HG03060 (cell line): ENCODE data around the gene ZMYM2.
"Not testable (repeated sequence)": the region's sequence is repeated elsewhere in the genome, so short reads cannot be mapped to it uniquely, and the experiment has no call there.

Experiments
- ATAC-seq: cut with Tn5 transposase; IDR thresholded peaks from one replicate; pipeline ENCODE4 v1.9.1; 2021; ENCODE audit warnings: low read depth, moderate number of reproducible peaks; ENCODE audit not compliant: unreplicated experiment

The ZMYM2 gene

DNA sequence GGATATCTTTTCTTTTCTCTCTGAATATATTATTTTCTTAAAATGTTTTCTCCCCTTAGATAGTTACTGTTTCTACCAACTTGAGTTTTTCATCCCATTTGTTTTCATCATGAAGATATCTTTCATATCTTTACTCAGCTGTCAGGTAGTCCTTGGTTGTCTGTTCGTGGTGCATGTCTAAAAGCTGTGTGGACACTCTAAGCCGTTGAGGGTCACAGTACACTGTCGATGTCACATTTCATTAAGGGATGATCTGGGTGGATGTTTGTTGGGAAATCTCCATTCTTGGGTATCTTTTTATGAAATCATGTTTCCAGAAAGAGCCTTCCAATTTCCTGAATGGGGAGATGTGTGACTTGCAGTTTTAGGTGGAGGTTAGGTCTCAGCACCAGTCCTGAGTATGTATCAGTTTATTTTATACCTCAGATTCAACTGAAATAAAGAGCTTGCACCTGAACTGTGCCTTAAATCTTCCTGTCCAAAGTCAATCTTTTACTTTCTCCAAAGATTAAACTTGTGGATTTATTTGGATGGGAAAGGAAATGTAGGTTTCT, 23.2 kb downstream of the ZMYM2 start:
- no peak for ATAC-seq

DNA sequence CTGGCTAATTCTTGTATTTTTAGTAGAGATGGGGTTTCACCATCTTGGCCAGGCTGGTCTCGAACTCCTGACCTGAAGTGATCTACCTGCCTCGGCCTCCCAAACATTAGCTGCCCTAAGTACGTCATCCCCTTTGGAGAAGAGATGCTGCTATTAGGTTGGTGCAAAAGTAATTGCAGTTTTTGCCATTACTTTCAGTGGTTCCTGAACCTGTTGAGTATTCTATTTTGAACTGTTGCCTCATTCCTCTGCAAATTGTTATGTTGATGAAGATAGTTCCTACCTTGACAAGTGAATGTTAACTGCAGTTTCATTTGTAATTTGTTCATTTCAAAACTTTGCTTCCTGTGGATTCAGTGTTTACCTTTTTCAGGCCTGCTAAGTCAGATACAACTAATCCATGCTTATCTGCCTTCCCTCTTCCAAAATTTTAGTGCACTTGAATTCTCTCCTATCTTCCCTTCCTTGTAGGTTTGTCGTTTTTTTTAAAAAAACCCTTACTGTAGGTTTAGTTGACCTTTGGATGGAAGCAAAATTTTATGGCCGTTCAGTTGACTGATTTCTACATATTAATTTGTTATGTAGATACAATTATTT, 24.0 kb downstream of the ZMYM2 start:
- ATAC-seq = no peak

DNA sequence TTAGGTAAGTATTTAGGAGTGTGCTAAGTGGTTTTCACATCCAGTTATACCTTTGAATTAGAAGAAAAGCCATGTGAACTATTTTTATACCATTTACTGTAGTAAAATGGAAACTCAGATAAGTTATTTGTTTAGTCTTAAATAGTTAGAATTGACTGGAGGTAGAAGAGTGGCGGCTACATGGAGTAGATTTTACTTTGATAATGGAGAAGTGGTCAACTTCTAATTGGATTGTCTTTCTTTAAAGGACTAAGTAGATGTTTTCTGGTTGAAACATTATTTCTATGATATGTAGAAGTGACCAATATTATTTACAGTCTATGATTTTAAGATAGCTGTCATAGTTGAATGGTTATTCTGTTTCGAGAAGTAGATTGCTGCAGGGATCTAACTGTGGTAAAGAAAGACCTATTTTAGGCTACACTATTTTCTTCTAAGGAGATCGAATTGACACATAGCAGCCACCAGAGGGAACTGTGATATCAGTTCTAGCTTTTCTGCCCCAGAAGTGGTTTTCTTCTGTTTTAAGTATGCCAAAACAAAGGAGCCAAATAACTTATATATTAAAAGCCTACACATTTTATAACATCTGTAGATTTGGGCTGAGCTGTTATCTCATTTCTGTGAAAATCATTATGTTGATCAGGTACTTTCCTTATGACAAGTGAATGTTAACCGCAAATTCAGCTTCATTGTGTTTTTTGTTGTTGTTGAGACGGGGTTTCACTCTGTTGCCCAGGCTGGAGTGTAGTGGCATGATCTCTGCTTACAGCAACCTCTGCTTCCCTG, 26.1 kb downstream of the ZMYM2 start:
- ATAC-seq = peak; percentile 67

DNA sequence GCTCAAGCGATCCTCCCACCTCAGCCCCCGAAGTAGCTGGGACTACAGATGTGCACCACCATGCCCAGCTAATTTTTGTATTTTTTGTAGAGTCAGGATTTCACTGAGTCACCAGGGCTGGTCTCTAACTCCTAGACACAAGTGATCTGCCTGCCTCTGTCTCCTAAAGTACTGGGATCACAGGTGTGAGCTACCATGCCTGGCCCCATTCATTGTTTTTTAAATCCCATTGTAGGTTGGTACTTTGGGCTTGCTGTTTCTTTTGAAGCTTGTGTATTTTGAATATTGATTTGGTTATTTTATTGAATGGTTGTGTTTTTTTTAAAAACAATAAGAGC, 26.7 kb downstream of the ZMYM2 start:
- no peak for ATAC-seq

DNA sequence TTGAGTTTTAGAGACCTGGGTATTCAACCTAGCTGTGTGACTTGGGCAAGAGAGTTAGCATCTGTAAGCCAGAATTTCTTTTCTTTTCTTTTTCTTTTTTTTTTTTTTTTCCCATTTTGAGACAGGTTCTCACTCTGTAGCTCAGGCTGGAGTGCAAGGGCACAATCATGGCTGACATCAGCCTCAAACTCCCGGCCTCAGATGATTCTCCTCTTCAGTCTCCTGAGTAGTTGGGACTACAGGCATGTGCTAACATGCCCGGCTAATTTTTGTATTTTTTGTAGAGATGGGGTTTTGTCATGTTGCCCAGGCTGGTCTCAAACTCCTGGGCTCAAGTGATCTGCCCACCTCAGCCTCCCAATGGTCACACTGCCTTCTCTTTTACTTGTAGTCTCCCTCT, 33.0 kb downstream of the ZMYM2 start:
- no peak for ATAC-seq

DNA sequence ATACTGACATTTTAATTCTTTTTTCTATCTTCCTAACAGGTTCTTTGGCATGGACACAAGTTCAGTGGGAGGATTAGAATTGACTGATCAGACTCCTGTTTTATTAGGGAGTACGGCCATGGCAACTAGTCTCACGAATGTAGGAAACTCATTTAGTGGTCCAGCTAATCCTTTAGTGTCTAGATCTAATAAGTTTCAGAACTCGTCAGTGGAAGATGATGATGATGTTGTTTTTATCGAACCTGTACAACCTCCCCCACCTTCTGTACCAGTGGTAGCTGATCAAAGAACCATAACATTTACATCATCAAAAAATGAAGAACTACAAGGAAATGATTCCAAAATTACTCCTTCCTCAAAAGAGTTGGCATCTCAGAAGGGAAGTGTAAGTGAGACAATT, 34.5 kb downstream of the ZMYM2 start:
- ATAC-seq = no peak

DNA sequence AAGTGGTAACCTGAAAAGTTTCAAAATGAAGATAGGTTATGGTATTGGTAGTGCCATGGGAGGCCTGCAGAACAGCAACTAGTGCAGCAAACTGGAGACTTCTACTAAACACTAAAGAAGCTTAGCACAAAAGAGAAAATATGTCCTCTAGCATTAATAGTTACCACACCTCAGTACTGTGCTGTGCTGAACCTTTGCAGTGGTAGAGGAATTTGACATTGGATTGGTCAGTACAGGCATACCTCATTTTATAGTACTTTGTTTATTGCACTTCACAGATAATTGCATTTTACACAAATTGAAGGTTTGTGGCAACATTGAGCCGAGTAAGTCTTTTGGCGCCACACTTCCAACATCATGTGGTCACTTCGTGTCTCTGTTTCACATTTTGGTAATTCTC, 40.4 kb downstream of the ZMYM2 start:
- no peak for ATAC-seq

DNA sequence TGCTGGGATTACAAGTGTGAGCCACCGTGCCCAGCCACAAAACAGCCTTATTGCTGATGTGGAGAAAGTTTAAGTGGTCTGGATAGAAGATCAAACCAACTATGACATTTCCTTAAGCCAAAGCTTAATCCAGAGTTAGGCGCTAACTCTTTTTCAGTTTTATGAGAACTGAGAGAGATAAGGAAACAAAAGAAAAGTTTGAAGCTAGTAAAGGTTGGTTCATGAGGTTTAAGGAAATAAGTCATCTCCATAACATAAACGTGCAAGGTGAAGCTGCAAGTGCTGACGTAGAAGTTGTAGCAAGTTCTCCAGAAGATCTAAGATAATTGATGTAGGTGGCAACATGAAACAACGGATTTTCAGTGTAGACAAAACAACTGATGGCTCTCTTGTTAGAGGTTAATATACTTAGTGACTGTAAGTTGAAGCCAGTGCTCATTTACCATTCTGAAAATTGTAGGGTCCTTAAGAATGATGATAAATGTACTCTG, 41.6 kb downstream of the ZMYM2 start:
- ATAC-seq = no peak

DNA sequence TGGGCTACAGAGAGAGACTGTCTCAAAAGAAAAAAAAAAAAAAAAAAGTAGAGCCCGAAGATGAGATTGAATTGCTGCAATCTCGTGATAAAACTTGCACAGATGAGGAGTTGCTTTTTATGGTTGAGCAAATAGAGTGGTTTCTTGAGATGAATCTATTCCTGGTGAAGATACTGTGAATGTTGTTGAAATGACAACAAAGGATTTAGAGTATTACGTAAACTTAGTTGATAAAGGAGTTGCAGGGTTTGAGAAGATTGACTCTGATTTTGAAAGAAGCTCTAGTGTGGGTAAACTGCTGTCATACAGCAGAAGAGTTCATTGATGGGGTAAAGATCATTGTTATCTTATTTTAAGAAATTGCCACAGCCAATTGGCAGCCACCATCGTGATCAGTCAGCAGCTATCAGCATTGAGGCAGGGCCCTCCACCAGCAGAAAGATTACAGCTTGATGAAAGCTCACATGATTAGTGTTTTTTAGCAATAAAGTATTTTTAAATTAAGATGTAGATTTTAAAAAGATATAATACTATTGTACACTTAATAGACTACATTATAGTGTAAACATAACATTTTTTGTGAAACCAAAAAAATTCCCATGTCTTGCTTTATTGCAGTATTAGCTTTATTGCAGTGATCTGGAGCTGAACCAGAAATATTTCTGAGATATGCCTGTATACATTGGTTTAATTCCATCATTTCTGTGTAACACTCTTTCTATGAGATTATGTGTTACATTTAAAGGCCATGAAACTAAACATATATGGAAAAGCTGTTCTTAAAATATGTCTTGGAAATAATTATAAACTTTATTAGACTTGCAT, 43.1 kb downstream of the ZMYM2 start:
- ATAC-seq = no peak

DNA sequence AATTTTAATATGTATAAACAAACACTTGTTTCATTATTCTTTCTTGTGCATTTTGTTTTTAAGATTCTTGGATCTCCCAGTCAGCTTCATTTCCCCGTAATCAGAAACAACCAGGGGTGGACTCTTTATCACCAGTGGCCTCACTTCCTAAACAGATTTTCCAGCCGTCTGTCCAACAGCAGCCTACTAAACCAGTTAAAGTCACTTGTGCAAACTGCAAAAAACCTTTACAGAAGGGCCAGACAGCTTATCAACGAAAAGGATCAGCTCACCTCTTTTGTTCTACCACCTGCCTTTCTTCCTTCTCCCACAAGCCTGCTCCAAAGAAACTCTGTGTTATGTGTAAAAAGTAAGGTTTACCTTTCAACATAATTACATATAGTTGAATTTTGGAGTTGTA, 44.3 kb downstream of the ZMYM2 start:
- no peak for ATAC-seq

DNA sequence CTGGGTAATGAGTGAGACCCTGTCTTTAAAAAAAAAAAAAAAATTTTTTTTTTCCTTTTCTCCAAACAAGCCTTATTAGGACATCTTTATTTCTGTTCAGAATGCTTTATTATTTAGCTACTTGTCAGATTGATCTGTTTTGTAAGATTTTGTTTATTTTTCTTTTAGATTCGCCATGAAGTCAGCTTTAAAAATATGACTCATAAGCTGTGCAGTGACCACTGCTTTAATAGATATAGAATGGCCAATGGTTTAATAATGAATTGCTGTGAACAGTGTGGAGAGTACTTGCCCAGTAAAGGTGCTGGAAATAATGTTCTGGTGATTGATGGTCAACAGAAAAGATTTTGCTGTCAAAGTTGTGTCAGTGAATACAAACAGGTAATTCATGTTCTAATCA, 47.7 kb downstream of the ZMYM2 start:
- no peak for ATAC-seq

DNA sequence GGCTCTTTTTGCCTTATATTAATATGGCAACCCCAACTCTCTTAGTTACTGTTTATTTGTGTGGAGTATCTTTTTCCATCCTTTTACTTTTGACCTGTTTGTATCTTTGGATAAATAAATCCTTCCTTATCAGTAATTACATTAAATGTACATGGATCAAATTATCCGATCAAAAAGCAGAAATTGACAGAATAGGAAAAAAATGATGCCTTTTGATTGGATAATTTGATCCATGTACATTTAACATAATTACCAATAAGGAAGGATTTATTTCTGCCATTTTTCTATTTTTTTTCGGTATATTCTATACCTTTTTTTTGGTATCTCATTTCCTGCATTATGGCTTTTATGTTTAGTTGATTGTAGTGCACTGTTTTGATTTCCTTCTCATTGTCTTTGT, 57.2 kb downstream of the ZMYM2 start:
- ATAC-seq = no peak

DNA sequence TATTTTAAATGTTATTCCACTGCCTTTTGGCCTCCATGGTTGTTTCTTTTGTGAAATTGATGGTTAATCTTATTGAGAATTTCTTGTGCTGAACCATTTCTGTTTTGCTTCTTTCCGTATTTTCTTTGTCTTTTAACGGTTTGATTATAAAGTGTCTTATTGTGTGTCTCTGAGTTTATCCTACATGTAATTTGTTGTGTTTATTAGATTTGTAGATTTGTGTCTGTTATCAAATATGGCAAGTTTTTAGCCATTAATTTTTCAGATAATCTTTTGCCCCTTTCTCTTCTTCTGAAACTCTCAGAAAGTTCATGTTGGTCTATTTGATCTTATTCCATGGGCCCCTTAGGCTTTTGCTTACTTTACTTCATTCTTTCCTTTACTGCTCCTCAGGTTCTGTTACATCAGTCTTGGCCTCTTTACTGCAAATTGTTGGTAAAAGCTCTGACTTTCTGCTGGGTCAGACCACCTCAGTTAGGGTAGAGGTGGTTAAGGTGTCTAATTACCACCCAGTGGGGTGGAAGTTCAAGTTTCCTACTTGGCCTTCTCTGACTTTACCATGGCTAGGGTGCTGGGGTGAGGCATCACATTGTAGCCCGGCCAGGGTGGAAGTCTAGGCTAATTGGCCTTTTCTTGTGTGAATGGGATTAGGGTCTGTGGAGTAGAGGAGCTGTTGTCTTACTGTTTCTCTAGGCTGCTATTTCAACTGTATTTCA, 58.3 kb downstream of the ZMYM2 start:
- ATAC-seq = no peak

DNA sequence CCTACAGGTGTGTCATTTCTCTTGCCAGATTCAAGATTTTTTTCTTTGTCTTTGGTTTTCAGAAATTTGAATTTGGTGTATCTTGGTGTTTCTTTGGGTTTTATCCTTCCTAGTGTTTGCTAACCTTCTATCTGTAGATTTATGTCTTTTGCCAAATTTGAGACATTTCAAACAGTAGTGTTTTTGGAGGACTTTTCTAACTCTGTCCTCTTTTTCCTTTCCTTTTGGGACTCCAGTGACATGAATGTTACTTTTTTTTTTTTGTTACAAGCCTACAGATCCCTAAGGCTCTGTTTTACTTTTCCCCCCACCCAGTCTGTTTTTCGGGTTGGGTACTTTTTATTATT, 58.8 kb downstream of the ZMYM2 start:
- no peak for ATAC-seq

DNA sequence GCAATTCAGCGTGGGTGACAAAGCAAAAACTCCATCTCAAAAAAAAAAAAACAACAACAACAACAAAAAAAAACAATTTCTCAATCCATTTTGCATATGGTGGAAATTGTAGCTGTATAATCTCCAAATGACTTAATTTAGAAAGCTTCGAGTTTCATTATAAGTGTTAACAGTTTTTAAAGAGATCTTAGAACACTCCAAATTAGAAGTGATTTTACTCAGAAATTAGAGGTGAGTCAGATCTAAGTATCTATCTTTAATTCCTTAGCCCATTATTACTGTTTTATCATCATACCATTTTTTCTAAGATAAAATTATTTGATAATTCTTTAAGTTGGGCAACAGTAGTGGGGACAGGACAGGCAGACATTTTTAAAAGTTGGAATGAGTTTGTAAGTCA, 60.5 kb downstream of the ZMYM2 start:
- no peak for ATAC-seq

DNA sequence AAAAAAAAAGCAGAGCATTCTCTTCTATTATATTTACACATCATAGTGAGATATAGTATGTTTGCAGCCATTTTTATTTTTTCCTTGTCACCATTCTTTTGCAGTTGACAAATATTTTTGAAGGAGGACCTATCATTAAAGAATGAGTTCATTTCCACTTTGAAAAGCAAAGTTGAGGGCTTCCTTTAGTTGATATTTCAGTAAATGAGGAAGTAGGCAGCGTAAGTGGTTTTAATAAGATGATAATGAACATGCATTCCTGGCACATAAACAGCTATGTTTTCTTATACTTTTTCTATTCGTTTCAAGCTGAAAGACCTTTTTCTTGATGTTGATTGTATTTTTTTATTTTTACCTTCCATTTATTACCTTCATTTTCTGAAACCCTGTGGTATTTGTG, 66.2 kb downstream of the ZMYM2 start:
- no peak for ATAC-seq

DNA sequence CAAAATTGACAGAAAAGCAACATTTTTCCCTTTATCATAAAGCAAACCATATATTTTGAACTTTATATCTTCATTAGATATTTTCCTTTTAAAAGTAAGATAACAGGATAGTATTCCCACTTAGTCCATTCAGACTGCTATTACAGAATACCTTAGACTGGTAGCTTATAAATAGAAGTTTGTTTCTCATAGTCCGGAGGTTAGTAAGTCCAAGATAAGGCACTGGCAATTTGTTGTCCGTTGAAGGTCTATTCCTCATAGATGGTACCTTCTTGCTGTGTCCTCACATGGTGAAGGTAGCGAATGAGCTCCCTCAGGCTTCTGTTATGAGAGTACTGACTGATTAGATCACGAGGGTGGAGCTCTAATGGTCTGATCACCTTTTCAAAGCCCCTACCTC, 70.4 kb downstream of the ZMYM2 start:
- no peak for ATAC-seq

DNA sequence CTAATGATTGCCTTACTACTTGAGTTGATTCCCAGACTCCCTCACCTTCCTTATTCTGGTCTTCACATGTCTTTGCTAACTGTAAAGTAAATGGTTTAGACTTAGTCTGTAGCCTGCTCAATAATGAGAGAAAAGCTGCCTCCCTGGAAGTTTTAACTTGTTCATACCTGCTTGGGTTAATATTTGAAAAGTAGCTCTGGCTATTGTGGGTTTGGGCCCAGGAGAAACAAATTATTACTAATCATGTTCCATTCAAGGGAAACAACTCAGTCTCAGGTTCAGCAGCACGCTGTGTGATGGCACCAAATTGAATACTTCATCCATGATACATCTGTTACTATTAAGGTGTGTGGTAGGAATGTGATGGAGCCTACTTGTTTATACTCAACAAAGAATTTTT, 75.0 kb downstream of the ZMYM2 start:
- ATAC-seq = no peak

DNA sequence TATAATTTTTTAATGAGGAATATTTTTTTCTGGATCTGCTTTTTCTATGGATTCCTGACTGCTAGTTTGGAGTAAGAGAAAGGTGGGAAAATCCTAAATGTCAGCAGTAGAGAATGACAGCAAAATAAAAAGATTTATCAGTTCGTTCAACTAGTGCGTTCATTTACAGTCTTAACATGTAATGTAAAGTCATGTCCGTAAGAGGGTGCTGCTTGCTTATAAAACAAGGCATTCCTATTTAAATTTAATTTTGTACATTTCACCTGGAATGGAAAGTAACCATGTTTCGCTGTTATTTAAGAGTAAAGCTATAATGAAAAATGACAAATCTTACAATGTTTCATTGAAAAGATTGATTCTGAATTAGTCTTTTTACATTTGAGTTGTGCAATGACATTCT, 76.6 kb downstream of the ZMYM2 start:
- ATAC-seq = no peak

DNA sequence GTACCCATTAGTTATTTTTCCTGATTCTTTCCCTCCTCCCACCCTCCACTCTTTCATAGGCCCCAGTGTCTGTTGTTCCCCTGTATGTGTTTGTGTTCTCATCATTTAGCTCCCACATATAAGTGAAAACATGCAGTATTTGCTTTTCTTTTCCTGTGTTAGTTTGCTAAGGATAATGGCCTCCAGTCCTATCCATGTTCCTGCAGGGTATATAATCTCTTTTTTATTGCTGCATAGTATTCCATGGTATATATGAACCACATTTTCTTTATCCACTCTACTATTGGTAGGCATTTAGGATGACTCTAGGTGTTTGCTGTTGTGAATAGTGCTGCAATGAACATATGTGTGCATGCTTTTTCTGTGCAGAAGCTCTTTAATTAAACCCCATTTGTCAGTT, 79.4 kb downstream of the ZMYM2 start:
- ATAC-seq = no peak

DNA sequence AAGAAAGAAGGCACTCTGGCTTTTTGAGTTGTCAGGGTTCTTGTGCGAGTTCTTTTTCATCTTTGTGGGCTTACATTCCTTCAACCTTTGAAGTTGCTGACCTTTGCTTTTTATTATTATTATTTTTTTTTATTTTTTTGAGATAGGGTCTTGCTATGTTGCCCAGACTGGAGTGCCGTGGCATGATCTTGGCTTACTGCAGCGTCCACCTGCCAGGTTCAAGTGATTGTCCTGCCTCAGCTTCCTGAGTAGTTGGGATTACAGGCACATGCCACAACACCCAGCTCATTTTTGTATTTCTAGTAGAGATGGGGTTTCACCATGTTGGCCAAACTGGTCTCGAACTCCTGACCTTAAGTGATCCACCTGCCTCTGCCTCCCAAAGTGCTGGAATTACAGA, 84.1 kb downstream of the ZMYM2 start:
- not testable (repeated sequence) for ATAC-seq
